Effector CD4-positive, alpha-beta T cell (primary cell): ENCODE results near the gene FALEC.

ENCODE experiments used
- DNase-seq: peaks from one replicate; pipeline ENCODE4 v3.0.0-alpha.2; 2020

The FALEC gene

GRCh38 chr1:150548324-150548631, 32.7 kb downstream of the FALEC start:
- no peak for DNase-seq

DNA sequence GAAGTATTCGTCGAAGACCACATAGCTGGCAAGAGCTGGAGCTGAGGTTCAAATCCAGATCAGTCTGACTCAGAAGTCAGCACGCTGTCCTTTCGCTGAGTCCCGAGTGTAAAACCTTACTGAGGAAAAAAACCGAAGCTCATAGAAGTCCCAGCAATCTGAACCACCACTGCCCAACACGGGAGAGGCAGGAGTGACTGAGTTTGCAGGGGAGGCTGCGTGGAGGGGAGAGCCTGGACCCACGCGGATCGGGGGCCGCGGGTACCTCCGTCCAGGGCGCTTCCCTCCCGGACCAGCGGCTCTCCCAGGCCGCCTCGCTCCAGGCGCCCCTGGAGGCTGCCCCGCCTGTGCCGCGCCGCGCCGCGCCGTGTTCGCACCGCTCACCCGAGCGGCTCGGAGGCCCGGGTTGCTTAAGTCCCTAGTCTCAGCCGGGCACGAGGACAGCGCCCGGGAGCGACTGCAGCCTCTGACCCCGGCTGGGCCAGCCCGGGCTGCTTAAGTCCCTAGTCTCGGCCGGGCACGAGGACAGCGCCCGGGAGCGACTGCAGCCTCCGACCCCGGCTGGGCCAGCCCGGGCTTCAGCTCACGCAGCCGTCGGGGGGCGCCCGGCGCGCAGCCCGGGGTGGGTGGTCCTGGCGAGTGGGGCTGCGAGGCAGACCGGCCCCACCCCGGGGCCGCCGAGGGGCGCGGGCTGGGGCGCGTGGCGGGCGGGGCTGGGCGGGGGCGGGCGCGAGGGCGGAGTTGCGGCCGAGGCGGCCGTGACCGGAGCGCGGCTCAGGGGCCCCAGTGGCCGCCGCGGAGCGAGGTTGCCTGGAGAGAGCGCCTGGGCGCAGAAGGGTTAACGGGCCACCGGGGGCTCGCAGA, 33.3 kb downstream of the FALEC start, which contains the start of gene ADAMTSL4:
Gene ADAMTSL4 (plus strand): TSS at position 777 of the 864 bp plus-strand sequence. CDS start 2,881 bp downstream, outside the sequence.
- DNase-seq: no peak

DNA sequence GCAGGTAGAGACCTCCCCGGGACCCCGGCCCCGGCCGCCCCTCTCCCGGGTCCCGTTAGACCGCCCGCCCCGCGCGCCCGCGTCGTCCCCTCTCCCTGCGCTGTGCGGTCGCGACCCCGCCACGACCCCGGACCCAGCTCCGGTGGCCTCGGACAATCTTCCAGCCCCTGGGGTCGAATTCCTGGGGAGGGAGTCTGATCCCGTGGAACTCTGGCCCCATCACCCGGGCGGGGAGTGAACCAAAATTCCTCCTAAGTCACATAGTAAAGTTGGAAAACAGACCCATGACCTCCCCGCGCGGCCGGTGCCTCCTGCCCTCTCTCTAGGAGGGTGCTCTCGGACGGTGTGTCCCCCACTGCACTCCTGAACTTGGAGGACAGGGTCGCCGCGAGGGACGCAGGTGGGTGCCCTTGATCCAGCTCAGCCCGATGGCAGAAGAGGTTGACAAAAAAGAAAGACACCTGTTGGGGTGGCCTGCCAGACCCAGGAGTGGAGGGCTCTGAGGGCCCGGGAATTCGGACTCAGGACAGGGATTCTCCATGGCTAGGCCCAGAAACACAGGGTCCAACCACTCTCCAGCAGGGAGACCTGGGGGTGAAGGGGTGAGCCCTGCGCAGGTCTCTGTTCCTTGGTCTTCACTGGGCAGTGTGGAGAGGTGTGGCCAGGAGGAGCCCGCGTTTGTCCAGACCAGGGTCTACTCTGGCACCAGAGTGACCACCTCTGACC, 34.1 kb downstream of the FALEC start:
- no peak for DNase-seq

- no peak for DNase-seq
These were observed 34.9 kb downstream of the FALEC start for GRCh38 chr1:150550222-150551050.

GRCh38 chr1:150551051-150551783, 35.7 kb downstream of the FALEC start:
- no peak for DNase-seq

DNA sequence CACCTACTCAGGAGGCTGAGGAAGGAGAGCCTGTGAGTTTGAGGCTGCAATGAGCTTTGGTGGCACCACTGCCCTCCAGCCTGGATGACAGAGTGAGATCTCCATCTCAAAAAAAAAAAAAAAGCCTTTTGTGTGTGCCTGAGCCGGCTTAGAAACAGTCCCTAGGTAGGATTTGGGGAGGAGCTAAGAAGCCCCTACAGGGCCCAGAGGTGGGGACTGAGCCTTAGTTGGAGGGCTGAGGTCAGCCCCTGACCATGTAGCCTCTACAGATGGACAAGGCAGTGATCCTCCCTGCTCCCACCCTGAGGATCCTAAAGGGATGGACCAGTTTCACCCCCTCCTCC, 36.2 kb downstream of the FALEC start:
- no peak for DNase-seq

- no peak for DNase-seq
These were observed 36.8 kb downstream of the FALEC start for GRCh38 chr1:150552128-150552910.

- no peak for DNase-seq
These were observed 37.3 kb downstream of the FALEC start for GRCh38 chr1:150552911-150553289.

DNA sequence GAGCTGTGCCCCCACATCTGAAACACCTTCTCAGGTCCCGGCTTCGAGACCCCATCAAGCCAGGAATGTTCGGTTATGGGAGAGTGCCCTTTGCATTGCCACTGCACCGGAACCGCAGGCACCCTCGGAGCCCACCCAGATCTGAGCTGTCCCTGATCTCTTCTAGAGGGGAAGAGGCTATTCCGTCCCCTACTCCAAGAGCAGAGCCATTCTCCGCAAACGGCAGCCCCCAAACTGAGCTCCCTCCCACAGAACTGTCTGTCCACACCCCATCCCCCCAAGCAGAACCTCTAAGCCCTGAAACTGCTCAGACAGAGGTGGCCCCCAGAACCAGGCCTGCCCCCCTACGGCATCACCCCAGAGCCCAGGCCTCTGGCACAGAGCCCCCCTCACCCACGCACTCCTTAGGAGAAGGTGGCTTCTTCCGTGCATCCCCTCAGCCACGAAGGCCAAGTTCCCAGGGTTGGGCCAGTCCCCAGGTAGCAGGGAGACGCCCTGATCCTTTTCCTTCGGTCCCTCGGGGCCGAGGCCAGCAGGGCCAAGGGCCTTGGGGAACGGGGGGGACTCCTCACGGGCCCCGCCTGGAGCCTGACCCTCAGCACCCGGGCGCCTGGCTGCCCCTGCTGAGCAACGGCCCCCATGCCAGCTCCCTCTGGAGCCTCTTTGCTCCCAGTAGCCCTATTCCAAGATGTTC, 38.0 kb downstream of the FALEC start:
- DNase-seq: no peak

DNA sequence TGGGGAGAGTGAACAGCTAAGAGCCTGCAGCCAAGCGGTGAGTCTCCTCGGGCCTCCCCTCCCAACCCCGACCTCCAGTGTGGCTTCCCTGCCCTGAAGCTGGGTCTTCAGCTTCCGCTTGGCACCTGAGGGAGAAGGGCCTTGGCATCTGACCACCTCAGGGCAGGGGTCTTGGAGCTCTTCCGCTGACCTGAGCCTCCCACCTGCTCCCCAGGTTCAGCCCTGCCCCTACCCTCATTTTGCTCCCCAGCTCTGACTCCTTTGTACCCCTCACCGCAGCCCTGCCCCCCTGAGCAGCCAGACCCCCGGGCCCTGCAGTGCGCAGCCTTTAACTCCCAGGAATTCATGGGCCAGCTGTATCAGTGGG, 38.5 kb downstream of the FALEC start:
- DNase-seq: no peak

DNA sequence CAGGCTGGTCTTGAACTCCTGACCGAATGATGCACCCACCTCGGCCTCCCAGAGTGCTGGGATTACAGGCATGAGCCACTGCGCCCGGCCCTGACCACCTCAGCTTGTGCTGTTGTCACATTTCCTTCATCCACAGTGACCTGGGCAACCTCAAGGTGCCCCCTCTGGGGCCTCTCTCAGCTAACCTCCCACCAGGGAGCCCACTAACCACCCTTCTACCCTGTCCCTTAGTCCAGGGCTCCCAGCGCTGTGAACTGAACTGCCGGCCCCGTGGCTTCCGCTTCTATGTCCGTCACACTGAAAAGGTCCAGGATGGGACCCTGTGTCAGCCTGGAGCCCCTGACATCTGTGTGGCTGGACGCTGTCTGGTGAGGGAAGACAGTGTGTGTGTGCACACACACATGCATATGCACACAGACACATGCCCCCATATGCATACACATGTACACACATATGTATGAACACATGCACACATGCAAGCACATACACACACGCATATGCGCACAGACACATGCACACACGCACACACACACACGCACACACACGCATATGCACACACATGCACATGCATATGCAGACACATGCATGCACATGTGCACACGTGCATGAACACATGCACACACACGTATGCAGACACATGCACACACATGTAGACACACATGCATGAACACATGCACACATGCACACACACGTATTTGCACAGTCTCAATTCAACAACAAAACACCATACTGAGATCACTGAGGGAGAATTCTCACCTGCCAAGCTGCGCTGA, 39.8 kb downstream of the FALEC start:
- no peak for DNase-seq

- no peak for DNase-seq
These were observed 40.7 kb downstream of the FALEC start for GRCh38 chr1:150555971-150556865.

GRCh38 chr1:150557065-150557600, 41.6 kb downstream of the FALEC start:
- no peak for DNase-seq

GRCh38 chr1:150557813-150558212, 42.3 kb downstream of the FALEC start:
- no peak for DNase-seq

DNA sequence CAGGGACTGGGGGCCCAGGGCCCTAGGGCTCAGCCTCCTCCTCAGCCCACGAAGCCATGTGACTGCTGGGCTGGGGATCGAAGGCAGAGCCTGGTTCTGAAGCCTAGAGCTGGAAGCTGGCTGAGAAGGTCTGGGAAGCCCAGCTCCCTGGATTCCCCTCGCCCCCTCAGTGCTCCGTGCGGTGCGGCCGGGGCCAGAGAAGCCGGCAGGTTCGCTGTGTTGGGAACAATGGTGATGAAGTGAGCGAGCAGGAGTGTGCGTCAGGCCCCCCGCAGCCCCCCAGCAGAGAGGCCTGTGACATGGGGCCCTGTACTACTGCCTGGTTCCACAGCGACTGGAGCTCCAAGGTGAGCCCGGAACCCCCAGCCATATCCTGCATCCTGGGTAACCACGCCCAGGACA, 42.8 kb downstream of the FALEC start:
- no peak for DNase-seq

DNA sequence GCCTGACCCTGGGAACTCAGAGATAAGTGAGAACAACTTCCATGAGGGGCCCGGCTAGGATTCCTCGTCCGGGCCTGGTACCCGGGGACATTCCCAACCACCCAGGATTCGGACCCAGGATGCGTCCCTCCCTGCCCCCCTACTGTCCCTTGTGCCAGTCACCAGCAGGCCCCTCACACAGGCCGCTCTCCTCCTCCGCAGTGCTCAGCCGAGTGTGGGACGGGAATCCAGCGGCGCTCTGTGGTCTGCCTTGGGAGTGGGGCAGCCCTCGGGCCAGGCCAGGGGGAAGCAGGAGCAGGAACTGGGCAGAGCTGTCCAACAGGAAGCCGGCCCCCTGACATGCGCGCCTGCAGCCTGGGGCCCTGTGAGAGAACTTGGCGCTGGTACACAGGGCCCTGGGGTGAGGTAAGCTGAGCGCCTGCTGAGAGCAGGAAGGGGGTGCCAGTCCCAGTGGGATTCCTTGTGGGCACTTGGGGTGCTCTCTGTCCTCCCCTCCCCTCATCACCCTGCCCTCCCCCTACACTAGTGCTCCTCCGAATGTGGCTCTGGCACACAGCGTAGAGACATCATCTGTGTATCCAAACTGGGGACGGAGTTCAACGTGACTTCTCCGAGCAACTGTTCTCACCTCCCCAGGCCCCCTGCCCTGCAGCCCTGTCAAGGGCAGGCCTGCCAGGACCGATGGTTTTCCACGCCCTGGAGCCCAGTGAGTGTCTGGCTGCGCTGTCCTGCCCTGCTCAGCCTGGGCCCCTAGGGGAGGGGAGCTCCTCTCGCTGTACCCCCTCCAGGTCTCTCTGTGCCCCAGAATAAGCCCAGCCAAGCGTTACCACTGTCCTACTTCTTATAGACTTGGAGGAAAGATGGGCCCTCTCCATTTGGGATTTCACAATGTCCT, 43.5 kb downstream of the FALEC start:
- no peak for DNase-seq

DNA sequence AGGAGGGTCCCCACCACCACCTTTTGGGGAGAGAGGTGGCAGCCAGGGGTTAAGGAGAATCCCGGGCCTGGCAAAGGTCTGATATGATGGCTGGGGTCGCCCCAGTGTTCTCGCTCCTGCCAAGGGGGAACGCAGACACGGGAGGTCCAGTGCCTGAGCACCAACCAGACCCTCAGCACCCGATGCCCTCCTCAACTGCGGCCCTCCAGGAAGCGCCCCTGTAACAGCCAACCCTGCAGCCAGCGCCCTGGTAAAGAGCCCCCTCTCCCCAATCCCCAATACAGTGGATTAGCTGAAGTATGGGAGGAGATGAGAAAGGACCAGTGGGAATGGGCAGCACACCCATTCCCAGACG, 44.1 kb downstream of the FALEC start:
- no peak for DNase-seq

DNA sequence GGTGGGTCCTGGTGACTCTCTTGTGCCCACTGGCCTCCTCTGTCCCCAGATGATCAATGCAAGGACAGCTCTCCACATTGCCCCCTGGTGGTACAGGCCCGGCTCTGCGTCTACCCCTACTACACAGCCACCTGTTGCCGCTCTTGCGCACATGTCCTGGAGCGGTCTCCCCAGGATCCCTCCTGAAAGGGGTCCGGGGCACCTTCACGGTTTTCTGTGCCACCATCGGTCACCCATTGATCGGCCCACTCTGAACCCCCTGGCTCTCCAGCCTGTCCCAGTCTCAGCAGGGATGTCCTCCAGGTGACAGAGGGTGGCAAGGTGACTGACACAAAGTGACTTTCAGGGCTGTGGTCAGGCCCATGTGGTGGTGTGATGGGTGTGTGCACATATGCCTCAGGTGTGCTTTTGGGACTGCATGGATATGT, 44.5 kb downstream of the FALEC start:
- DNase-seq: peak; percentile 69
